HEK293 (cell line): Measurements from ENCODE around the gene NUMB.

Source experiments
- MYNN ChIP-seq: fragments of 450-650 bp; formaldehyde crosslinking; IDR thresholded peaks from 2 replicates; pipeline ENCODE4 v1.5.1; 2016; ENCODE audit warnings: missing biosample characterization, missing genetic modification characterization, borderline replicate concordance
- RBAK ChIP-seq: fragments of 450-650 bp; formaldehyde crosslinking; IDR thresholded peaks from 2 replicates; pipeline ENCODE4 v1.5.1; 2016; ENCODE audit warnings: missing biosample characterization, missing genetic modification characterization
- ZNF138 ChIP-seq: fragments of 450-650 bp; formaldehyde crosslinking; IDR thresholded peaks from 2 replicates; pipeline ENCODE4 v1.5.1; 2016; ENCODE audit warnings: missing biosample characterization, missing genetic modification characterization, borderline replicate concordance
- ZNF558 ChIP-seq: fragments of 450-650 bp; formaldehyde crosslinking; IDR thresholded peaks from 2 replicates; pipeline ENCODE4 v1.5.1; 2016; ENCODE audit warnings: missing biosample characterization, missing genetic modification characterization
- ZNF560 ChIP-seq: fragments of 450-650 bp; formaldehyde crosslinking; IDR thresholded peaks from 2 replicates; pipeline ENCODE4 v1.5.1; 2017; ENCODE audit warnings: missing biosample characterization, missing genetic modification characterization, borderline replicate concordance
- TF ChIP-seq, protein P1 (sequence below): fragments of 450-650 bp; formaldehyde crosslinking; IDR thresholded peaks from 2 replicates; pipeline ENCODE4 v1.5.1; 2016; ENCODE audit warnings: missing biosample characterization, missing genetic modification characterization
- TF ChIP-seq, protein P2 (sequence below): fragments of 450-650 bp; formaldehyde crosslinking; IDR thresholded peaks from 2 replicates; pipeline ENCODE4 v1.5.1; 2016; ENCODE audit warnings: missing biosample characterization, missing genetic modification characterization
- TF ChIP-seq, protein P3 (sequence below): fragments of 450-650 bp; formaldehyde crosslinking; IDR thresholded peaks from 2 replicates; pipeline ENCODE4 v1.5.1; 2016; ENCODE audit warnings: missing biosample characterization, missing genetic modification characterization

DNA sequence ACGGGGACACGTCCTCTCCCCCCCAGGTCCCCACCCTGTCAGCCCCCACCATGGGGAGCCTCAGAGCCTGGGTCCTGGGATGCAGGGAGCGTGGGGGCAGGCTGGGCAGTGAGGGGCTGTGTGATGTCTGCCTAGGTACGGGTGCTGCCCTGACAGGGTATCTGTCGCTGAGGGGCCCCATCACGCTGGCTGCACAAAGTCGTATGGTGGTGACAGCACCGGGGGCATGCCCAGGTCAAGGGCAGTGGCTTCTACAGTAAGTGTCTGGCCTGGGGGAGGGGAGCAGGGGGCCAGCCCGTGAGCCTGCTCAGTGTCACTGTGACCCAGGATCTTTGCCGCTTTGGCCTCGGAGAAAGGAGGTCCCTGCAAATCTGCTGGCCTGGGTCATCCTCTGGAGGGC, 197.8 kb downstream of the NUMB start:
- TF ChIP-seq ZNF558 (no peak), RBAK (tag by site-specific recombination) (no peak), ZNF138 (no peak), MYNN (tag by site-specific recombination) (no peak), ZNF560 (tag by site-specific recombination) (no peak)
- TF ChIP-seq, protein P1, sequence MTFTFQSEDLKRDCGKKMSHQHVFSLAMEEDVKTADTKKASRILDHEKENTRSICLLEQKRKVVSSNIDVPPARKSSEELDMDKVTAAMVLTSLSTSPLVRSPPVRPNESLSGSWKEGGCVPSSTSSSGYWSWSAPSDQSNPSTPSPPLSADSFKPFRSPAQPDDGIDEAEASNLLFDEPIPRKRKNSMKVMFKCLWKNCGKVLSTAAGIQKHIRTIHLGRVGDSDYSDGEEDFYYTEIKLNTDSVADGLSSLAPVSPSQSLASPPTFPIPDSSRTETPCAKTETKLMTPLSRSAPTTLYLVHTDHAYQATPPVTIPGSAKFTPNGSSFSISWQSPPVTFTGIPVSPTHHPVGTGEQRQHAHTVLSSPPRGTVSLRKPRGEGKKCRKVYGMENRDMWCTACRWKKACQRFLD: no peak
- TF ChIP-seq, protein P2, sequence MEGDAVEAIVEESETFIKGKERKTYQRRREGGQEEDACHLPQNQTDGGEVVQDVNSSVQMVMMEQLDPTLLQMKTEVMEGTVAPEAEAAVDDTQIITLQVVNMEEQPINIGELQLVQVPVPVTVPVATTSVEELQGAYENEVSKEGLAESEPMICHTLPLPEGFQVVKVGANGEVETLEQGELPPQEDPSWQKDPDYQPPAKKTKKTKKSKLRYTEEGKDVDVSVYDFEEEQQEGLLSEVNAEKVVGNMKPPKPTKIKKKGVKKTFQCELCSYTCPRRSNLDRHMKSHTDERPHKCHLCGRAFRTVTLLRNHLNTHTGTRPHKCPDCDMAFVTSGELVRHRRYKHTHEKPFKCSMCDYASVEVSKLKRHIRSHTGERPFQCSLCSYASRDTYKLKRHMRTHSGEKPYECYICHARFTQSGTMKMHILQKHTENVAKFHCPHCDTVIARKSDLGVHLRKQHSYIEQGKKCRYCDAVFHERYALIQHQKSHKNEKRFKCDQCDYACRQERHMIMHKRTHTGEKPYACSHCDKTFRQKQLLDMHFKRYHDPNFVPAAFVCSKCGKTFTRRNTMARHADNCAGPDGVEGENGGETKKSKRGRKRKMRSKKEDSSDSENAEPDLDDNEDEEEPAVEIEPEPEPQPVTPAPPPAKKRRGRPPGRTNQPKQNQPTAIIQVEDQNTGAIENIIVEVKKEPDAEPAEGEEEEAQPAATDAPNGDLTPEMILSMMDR (tag by site-specific recombination): no peak
- TF ChIP-seq, protein P3, sequence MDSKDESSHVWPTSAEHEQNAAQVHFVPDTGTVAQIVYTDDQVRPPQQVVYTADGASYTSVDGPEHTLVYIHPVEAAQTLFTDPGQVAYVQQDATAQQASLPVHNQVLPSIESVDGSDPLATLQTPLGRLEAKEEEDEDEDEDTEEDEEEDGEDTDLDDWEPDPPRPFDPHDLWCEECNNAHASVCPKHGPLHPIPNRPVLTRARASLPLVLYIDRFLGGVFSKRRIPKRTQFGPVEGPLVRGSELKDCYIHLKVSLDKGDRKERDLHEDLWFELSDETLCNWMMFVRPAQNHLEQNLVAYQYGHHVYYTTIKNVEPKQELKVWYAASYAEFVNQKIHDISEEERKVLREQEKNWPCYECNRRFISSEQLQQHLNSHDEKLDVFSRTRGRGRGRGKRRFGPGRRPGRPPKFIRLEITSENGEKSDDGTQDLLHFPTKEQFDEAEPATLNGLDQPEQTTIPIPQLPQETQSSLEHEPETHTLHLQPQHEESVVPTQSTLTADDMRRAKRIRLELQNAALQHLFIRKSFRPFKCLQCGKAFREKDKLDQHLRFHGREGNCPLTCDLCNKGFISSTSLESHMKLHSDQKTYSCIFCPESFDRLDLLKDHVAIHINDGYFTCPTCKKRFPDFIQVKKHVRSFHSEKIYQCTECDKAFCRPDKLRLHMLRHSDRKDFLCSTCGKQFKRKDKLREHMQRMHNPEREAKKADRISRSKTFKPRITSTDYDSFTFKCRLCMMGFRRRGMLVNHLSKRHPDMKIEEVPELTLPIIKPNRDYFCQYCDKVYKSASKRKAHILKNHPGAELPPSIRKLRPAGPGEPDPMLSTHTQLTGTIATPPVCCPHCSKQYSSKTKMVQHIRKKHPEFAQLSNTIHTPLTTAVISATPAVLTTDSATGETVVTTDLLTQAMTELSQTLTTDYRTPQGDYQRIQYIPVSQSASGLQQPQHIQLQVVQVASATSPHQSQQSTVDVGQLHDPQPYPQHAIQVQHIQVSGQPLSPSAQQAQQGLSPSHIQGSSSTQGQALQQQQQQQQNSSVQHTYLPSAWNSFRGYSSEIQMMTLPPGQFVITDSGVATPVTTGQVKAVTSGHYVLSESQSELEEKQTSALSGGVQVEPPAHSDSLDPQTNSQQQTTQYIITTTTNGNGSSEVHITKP (tag by site-specific recombination): no peak
